NT2/D1 (cell line): Measurements from ENCODE around the gene PEPD.
"Not testable (repeated sequence)": the region's sequence is repeated elsewhere in the genome, so short reads cannot be mapped to it uniquely, and the experiment has no call there.

ENCODE experiments used
- DNase-seq: peaks from one replicate; pipeline ENCODE4 v3.0.0-alpha.2; 2011; ENCODE audit warnings: low read depth, low spot score
- H3K27me3 ChIP-seq: 2 replicates; pipeline ENCODE4 v1.6.0; 2011; ENCODE audit warnings: mild to moderate bottlenecking; ENCODE audit not compliant: insufficient read length, insufficient read depth
- H3K36me3 ChIP-seq: 2 replicates; pipeline ENCODE4 v1.6.1; 2011; ENCODE audit warnings: mild to moderate bottlenecking, low read length, mixed read lengths; ENCODE audit not compliant: insufficient read depth, insufficient read length
- H3K4me1 ChIP-seq: 2 replicates; pipeline ENCODE4 v1.5.1; 2011; ENCODE audit not compliant: insufficient read depth, insufficient read length
- H3K4me3 ChIP-seq: 2 replicates; pipeline ENCODE4 v1.5.1; 2011; ENCODE audit warnings: low read depth; ENCODE audit not compliant: insufficient read length
- H3K9ac ChIP-seq: 2 replicates; pipeline ENCODE4 v1.6.0; 2011; ENCODE audit warnings: low read depth; ENCODE audit not compliant: insufficient read length
- H3K9me3 ChIP-seq: 2 replicates; pipeline ENCODE4 v1.5.1; 2011; ENCODE audit warnings: mild to moderate bottlenecking, low read length; ENCODE audit not compliant: insufficient read depth
- SUZ12 ChIP-seq: IDR thresholded peaks from 2 replicates; pipeline ENCODE4 v1.6.1; 2011; ENCODE audit not compliant: insufficient read length, insufficient read depth; ENCODE audit errors: extremely low read depth
- YY1 ChIP-seq: IDR thresholded peaks from 2 replicates; pipeline ENCODE4 v1.6.1; 2011; ENCODE audit not compliant: insufficient read length, insufficient read depth
- ZNF274 ChIP-seq: IDR thresholded peaks from 2 replicates; pipeline ENCODE4 v1.6.1; 2011; ENCODE audit warnings: mild to moderate bottlenecking, low read depth, low read length

Gene PEPD

GRCh38 chr19:33493401-33494275 is 28.0 kb downstream of the PEPD start:
- H3K4me1 ChIP-seq, result peaks cover 1% of the 10 kb centered on the region
- H3K4me3 ChIP-seq, result no peak overlapping the region
- no peak overlapping the region for H3K9ac ChIP-seq
- H3K9me3 ChIP-seq, result no peaks in the 10 kb centered on the region
- no peak for DNase-seq
- peaks cover 32% of the 10 kb centered on the region for H3K36me3 ChIP-seq
- no peak for TF ChIP-seq YY1
- no peak for TF ChIP-seq SUZ12
- no peak for TF ChIP-seq ZNF274
- H3K27me3 ChIP-seq, result no peaks in the 10 kb centered on the region

DNA sequence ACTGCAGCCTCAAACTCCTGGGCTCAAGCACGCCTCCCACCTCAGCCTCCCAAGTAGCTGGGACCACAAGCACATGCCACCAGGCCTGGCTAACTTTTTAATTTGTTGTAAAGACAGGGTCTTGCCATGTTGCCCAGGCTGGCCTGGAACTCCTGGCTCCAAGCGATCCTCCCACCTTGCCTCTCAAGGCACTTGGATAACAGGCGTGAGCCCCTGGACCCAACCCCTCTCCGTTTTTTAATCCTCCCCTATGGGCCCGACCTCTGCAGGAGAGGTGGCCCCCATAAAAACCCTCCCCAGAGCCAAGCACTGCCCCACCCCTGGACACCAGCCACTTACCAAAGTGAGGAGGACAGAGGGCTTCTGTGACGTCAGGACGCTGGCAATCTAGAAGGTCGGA is 28.6 kb downstream of the PEPD start:
- H3K27me3 ChIP-seq, result no peaks in the 10 kb centered on the region
- no peaks in the 10 kb centered on the region for H3K9me3 ChIP-seq
- H3K4me3 ChIP-seq, result no peak overlapping the region
- peaks cover 30% of the 10 kb centered on the region for H3K36me3 ChIP-seq
- TF ChIP-seq ZNF274, result no peak
- no peak for TF ChIP-seq SUZ12
- no peak for TF ChIP-seq YY1
- peaks cover 3% of the 10 kb centered on the region for H3K4me1 ChIP-seq
- DNase-seq, result no peak
- no peak overlapping the region for H3K9ac ChIP-seq

DNA sequence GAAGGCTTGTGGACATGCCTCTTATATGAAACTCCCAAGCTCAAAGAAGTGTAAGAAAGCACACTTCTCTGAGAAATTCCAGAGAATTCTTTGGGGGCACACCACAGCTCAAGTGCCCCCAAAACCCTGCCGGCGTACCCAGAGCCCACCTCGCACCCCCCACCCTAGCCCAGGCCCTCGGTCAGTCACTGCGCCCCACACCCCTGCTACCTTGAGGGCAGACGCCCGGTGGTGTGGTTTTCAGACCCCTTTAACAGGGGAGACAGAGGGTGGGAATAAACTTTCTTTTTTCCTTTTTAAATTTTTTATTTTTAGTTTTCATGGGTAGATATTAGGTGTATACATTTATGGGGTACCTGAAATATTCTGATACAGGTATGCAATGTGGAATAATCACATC is 29.5 kb downstream of the PEPD start:
- H3K4me3 ChIP-seq, result no peak overlapping the region
- no peak for DNase-seq
- no peaks in the 10 kb centered on the region for H3K27me3 ChIP-seq
- H3K4me1 ChIP-seq, result peaks cover 3% of the 10 kb centered on the region
- TF ChIP-seq YY1 (no peak), SUZ12 (no peak), ZNF274 (no peak)
- peaks cover 28% of the 10 kb centered on the region for H3K36me3 ChIP-seq
- H3K9ac ChIP-seq, result no peak overlapping the region
- no peaks in the 10 kb centered on the region for H3K9me3 ChIP-seq

DNA sequence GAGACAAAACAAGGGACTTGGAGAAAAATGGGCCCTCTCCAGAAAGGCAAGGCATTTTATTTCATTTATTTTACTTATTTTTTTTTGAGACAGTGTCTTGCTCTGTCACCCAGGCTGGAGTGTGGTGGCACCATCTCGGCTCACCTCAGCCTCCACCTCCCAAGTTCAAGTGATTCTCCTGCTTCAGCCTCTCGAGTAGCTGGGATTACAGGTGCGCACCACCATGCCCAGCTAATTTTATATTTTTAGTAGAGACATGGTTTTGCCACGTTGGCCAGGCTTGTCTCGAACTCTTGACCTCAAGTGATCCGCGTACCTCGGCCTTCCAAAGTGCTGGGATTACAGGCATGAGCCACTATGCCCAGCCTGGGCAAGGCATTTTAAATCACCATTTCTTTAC is 31.0 kb downstream of the PEPD start:
- not testable (repeated sequence) for DNase-seq, H3K4me1 ChIP-seq, H3K9me3 ChIP-seq, H3K9ac ChIP-seq, H3K4me3 ChIP-seq, H3K27me3 ChIP-seq
- H3K36me3 ChIP-seq, result peaks cover 21% of the 10 kb centered on the region

- Histone ChIP-seq H3K9me3 (no peaks in the 10 kb centered on the region), H3K4me1 (peaks cover 3% of the 10 kb centered on the region), H3K36me3 (peaks cover 21% of the 10 kb centered on the region), H3K27me3 (no peaks in the 10 kb centered on the region), H3K4me3 (no peak overlapping the region), H3K9ac (no peak overlapping the region)
- TF ChIP-seq SUZ12 (no peak), ZNF274 (no peak), YY1 (no peak)
- DNase-seq, result no peak
These were observed 31.5 kb downstream of the PEPD start for GRCh38 chr19:33490041-33490451.

GRCh38 chr19:33488826-33489225 is 32.8 kb downstream of the PEPD start:
- no peak for TF ChIP-seq ZNF274
- TF ChIP-seq SUZ12, result no peak
- TF ChIP-seq YY1, result no peak
- Histone ChIP-seq H3K36me3 (peaks cover 21% of the 10 kb centered on the region), H3K27me3 (no peaks in the 10 kb centered on the region), H3K9me3 (no peaks in the 10 kb centered on the region), H3K9ac (no peak overlapping the region), H3K4me1 (peaks cover 3% of the 10 kb centered on the region), H3K4me3 (no peak overlapping the region)
- DNase-seq, result no peak

- Histone ChIP-seq H3K4me3 (no peak overlapping the region), H3K9ac (peak overlapping the region; percentile 32), H3K27me3 (no peaks in the 10 kb centered on the region), H3K36me3 (peaks cover 21% of the 10 kb centered on the region), H3K9me3 (no peaks in the 10 kb centered on the region), H3K4me1 (peaks cover 3% of the 10 kb centered on the region)
- no peak for TF ChIP-seq SUZ12
- no peak for TF ChIP-seq YY1
- no peak for TF ChIP-seq ZNF274
- DNase-seq, result no peak
These were observed 33.4 kb downstream of the PEPD start for GRCh38 chr19:33487901-33488800.
